ENCODE data around the gene GPBP1L1. TPM values are rescaled to one million over a fixed set of nuclear protein-coding genes. Genes with fewer than 3 reads are reported as not detected.

The GPBP1L1 gene
- total and polyA plus RNA-seq, 9 of the 15 experiments (the other 6 are each of a cell fraction or from before 2014, with no cell fraction given), result 86.0 to 216 (median 138) TPM

- TF ChIP-seq ZFP91 (CRISPR knock-in tag; IDR thresholded peaks at IDR 0.05) (no peak), ZBTB26 (CRISPR knock-in tag; IDR thresholded peaks at IDR 0.05) (0 out of 2 replicates have a peak, but pooled peaks have one; percentile 11), HNRNPLL (IDR thresholded peaks at IDR 0.05; ENCODE audit: low read depth, low read length, poor library complexity, severe bottlenecking) (peak; percentile 6), FOXK1 (CRISPR knock-in tag; IDR thresholded peaks at IDR 0.05; ENCODE audit: borderline replicate concordance) (0 out of 2 replicates have a peak, but pooled peaks have one; percentile 67), DPF2 (IDR thresholded peaks at IDR 0.05) (no peak; the same call in 1 of the 2 replicates), ZNF121 (CRISPR knock-in tag; conservative IDR thresholded peaks at IDR 0.05) (no peak), MTA1 (IDR thresholded peaks at IDR 0.05; ENCODE audit: borderline replicate concordance) (0 out of 2 replicates have a peak, but pooled peaks have one; percentile 28), TBP (optimal IDR thresholded peaks at IDR 0.05; ENCODE audit: low read depth, low read length) (no peak), RCOR1 (IDR thresholded peaks at IDR 0.05; ENCODE audit: borderline replicate concordance in 1 of 2, low read depth in 2 of 2, low read length in 2 of 2) (no peak), ARID3A (IDR thresholded peaks at IDR 0.05; ENCODE audit: borderline replicate concordance, low read depth, low read length) (no peak), NFRKB (IDR thresholded peaks at IDR 0.05; ENCODE audit: low read depth) (peak; percentile 94), HLTF (IDR thresholded peaks at IDR 0.05) (no peak), DIDO1 (tag; IDR thresholded peaks at IDR 0.05; ENCODE audit: low read depth) (no peak), MNT (conservative IDR thresholded peaks at IDR 0.05) (peak; percentile 70 to 81), LARP7 (IDR thresholded peaks at IDR 0.05) (0 out of 2 replicates have a peak, but pooled peaks have one; percentile 12), HIVEP1 (CRISPR knock-in tag; IDR thresholded peaks at IDR 0.05) (no peak), TAF1 (IDR thresholded peaks at IDR 0.05; ENCODE audit: control insufficient read depth, extremely low read depth, insufficient read depth, low read length, severe bottlenecking) (no peak), TSC22D4 (tag; IDR thresholded peaks at IDR 0.05) (no peak), KLF16 (IDR thresholded peaks at IDR 0.05) (no peak), SAP30 (IDR thresholded peaks at IDR 0.05; ENCODE audit: borderline replicate concordance, insufficient read depth, low read depth, low read length, poor library complexity, severe bottlenecking) (peak; percentile 81), PCBP2 (IDR thresholded peaks at IDR 0.05; ENCODE audit: low read depth, low read length, poor library complexity, severe bottlenecking) (no peak)
Observed at GRCh38 chr1:45584351-45585109, 101.8 kb downstream of the GPBP1L1 start (continued).

Data from K562 (cell line).